Right forelimb (tissue), 1 donor: ENCODE results near the gene PRKCE.

Experiments used
- DNase-seq: peaks from one replicate; pipeline ENCODE4 v3.0.0-alpha.2; 2018

PRKCE gene

DNA sequence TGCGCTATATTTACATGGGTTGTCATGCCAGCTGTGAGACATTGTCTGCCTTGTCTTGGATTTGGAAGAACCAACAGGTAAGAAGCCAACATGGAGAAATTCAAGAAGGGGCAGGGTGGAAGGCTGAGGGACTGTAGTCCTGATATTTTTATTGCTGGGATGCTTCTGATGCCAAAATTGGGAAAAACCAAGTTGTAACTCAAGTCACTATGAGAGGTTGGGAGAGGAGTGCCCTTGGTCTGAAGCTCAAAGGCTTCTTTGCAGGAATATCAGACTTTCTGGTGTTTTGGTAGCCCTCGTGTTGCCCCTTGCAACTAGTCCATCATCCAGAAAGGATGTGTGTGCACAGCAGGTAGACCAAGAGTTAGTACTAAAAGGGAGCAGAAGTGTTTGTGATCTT is 351.5 kb downstream of the PRKCE start:
- DNase-seq: peak; percentile 15

DNA sequence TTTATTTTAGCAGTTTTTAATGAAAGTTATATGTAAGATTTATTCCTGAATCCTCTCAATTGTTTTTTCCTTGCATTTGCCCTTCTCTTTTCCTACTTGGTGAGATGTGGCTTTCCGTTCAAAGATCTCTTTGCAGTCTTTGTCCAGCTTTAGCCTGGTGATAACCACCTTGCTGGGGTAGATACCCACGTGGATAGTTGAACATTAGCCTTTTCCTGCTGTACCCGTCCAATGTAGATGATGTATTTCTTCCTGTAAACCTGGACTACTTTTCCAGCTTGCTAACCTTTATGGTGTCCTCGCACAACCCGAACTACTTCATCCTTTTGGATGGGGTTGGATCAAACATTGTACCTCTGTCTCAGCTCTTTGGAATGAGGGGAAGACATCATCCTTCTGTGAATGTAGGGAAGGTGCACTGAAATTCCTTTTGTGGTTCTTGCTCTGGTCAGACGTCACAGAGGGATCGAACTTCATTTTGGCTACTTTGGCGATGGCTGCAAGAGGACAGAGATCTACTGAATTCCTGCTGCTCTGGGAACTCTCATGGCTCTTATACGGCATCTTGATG is 352.5 kb downstream of the PRKCE start:
- DNase-seq: no peak

DNA sequence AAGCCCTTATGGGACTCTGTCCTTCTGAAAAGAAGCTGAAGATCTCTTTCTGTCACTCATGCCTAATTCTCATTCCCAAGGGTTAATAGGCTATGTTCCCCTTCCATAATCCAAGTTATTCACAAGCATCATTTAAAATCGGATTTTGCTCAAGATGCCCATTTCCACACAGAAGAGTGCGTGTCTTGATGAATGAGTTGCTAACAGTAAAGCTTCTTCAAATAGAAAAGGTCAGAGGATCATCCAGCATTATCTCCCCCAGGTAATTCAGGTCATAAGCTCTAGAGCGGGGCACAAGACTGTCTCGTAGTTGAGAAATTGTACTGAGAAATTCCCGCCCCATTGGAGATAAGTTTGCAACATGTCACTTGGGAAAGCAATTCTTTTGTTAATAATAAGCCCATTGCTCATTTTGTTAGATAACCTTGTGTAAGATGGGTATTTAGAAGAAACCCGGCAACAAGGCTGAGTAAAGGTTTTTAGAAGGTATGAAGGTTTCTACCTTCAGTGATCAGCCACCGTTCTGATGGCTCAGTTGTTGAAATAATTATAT is 355.1 kb downstream of the PRKCE start:
- no peak for DNase-seq

DNA sequence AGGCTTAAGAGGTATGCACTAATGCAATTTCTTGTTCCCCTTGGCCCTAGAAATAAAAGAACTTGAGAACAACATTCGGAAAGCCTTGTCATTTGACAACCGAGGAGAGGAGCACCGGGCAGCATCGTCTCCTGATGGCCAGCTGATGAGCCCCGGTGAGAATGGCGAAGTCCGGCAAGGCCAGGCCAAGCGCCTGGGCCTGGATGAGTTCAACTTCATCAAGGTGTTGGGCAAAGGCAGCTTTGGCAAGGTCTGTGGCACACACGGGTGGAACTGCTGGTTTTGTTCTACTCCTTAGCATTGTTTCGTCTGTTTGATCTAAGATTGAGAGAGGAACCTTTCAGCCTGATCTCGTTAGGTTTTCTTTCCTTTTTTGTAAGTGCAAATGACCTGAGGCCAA is 355.9 kb downstream of the PRKCE start:
- no peak for DNase-seq

DNA sequence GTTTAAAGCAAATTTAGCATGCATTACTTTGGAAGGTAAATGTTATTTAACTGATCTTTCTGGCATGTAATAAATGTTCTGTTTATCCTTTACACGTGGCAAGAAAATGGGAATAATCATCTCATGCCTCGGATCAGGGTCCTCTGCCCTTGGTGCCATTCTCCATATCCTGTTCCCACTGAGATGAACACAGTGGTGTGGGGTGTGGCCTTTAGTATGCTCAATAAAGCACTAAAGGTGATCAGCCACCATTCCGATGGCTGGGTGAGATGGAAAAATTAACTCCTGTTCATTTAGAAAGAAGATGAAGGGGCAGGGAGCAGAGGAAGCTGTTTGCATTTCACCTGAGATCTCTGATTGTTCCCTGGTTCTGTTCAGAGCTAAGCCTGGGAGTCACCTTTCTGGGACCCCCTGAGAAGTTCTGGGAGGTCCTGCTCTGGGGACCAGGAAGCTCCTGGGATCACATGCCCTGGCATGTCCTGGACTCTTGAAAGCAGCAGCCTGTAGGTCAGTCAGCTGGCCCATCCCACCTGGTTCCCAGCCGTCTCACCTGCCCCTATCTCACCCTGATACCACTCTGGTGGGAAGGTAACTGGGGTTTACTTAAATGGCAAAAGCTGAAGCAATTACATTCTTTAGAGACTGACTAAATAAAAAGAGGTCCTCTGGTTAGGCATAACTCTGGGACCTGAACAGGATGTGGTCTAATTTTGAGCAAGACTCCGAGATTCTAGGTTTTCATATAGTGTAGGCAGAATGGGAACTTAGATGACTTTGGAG is 356.8 kb downstream of the PRKCE start:
- no peak for DNase-seq

DNA sequence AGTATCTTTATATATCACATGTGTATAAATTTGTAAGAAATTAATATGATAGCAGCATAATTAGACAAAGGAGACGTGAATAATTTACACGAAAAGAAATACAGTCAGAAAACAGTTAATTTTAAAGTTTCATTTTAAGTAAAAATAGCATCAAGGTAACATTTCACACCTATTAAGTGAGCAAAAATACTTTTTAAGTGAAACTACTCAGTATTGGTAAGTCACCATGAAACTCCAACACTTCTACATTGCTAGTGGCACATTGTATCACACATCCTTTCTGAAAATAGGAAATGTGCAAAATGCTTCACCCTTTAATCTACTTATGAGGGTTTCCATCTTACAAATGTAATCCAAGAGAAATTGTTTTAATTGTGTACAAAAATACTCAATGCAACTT is 357.8 kb downstream of the PRKCE start:
- no peak for DNase-seq

DNA sequence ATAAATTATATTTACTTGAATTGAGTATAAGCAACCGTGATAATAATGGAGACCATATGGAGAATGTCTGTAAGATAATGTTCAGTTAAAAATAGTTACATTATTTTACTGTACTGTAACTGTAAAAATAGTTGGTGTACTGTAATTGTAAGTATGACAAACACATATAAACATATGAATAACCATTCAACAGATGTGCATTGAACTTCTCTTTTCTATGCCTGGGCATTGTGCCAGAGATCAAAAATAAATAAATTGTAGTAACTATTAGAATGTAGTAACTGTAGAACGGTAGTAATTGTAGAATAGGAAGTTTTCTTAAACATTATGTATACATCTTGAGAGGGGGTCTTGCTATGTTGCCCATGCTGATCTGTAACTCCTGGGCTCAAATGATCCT is 358.3 kb downstream of the PRKCE start:
- no peak for DNase-seq

DNA sequence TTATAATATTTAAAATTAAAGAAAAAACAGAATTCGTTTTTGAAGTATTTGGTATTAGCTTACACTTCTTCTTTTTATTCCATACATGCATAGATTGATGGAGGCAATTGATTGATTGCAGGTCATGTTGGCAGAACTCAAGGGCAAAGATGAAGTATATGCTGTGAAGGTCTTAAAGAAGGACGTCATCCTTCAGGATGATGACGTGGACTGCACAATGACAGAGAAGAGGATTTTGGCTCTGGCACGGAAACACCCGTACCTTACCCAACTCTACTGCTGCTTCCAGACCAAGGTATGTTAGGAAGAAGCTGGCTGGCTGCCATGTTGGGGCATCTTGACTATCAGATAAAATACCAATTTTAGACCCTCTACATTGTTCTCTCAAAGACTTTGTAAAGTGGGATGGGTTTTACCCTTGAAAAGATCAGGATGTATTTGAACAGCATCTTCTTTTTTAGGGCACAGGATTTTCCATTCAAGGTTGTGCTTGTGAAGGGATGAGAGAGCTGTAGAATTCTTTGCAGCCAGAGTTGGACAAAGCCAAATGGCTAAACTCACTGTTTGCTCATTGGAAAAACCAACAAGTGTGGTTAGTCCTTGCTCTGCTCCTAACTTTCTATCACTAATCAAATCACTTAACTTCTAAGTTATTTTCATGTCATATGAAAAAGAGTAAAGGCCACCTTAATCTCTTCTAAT is 358.9 kb downstream of the PRKCE start:
- no peak for DNase-seq

DNA sequence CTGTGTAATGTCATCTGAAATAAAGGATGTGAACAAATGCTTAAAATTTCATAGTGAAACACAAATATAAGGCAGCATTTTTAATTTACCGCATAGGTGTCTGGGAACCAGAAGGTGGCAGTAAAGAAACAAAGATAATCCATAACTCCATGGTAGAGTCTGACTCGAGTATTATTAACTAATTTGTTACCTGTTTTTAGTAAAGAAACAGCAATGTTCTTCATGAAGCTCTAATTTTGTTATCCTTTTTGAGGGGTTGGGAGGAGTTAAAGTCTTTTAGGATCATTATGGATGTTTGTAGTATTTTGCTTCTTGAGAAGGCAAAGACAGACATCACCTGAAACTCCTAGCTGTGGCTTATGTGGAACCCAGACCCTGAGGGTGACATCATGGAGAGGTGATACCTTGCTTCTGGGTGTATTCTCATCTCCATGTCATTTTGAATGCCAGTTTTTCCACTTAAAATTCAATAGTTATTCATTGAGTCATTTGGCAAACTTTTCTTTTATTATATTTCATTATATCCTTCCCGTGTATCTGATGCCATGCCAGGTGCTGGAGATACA is 359.5 kb downstream of the PRKCE start:
- no peak for DNase-seq

DNA sequence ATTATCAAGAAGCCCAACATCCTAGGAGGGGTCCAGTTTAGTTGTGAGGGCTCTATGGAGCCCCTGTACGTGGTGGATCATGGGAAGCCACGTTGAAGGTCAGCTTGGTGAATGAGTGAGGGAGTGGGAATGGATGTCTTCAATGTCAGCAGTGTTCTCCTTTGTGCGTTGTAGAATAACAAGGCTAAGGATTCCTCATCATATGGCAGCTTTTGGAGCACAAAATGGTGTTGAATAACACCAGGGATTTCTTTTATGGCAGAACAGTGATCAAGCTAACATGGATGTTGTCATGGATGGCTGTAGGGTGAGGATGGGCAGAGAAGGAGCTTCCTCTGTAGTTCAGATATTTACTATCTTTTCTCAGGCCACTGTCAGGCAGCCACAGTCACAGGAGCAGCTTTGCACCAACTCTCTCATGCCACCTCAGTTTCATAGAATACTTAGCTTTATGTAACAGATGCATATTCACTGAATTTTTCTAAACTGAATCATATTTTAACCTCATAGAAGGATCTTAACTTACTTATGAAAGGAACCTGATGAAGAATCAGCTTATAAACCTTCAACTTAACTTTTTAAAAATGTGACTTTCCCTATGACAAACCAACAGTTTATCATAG is 361.3 kb downstream of the PRKCE start:
- DNase-seq: no peak

DNA sequence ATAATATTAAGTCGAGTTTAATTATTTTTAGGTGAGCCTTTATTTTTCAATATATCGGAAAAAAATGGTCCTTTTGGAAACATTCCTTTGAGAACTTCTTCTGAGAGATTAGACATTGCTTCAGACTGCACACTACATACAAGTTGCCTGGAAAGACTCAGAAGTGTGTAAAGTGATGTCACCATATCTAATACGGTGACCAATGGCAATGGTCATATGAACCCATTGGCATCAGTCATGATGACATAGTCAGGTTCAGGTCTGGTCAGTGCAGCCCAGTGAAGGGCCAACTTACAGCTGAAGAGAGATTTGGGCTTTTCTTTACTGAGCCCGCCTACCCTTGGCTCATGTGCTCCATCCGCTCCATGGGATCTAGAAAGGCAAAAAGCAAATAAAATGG is 362.3 kb downstream of the PRKCE start:
- no peak for DNase-seq

DNA sequence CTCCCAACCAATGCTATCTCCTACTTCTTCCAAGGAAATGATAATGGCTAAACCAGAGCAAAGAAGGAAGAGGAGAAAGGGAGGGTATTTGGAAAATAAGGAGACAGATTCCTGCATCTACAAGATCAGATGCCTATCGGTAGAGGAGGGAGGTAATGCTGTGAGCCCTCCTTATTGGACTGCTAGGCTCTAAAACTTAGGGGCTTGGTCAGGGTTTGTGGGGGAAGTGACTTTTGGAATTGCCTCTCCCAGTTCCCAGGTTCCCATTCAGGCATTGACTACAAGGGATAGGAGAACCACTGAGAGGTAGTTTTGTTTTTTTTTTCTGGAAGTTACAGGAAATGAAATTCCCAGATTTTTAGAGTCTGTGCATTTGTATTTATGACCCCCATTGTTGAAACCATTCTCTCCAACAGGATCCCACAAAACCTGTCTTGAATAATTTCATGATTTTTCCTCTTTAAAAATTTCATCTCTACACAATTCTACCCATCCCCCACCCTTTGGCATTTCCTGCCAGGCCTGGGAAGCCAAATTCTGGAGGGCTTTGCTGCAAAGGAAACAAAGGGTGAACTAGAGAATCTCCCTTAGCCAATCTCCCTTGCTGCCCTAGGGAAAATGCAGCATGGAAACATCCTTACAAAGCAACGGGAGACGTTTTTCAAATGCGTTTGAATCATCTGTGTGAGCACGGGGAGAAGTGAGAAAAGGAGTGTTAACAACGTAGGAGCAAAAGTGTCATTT is 363.6 kb downstream of the PRKCE start:
- no peak for DNase-seq

DNA sequence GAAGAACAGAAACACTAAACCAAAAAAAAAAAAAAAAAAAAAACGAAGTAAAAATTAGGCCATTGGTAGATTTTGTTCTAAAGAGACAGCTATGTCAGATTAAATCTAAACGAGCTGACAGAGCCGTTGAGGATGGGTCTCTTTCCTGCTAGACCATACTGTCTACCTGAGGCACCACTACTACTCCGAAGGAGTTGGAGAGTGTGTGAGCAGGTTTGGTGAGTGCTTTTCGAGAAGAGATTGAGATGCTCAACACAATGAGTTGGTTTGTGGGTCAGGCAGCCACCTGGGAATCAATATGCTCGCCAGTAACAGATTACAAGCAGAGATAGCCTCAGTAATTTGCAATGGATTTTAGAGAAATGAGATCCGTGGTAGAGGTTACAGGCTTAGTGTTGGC is 364.2 kb downstream of the PRKCE start:
- DNase-seq: no peak

DNA sequence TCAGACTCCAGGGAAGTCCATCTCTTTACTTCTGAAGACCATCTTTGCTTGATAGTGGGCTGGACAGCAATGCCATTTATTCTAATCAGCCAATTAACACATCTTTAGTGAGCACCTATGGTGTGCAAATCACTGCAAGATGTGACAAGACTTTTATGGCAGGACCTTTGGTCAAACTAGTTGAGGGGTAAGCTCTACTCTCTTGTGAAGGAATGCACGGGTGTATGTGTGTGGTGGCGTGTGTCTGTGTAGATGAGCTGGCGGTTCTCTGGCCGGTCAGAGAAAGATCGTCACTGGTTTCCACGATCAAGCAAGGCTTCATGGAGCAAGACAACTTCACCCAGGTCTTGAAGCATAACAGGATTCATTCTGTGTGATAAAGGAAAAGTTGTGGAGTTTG is 364.6 kb downstream of the PRKCE start:
- no peak for DNase-seq

DNA sequence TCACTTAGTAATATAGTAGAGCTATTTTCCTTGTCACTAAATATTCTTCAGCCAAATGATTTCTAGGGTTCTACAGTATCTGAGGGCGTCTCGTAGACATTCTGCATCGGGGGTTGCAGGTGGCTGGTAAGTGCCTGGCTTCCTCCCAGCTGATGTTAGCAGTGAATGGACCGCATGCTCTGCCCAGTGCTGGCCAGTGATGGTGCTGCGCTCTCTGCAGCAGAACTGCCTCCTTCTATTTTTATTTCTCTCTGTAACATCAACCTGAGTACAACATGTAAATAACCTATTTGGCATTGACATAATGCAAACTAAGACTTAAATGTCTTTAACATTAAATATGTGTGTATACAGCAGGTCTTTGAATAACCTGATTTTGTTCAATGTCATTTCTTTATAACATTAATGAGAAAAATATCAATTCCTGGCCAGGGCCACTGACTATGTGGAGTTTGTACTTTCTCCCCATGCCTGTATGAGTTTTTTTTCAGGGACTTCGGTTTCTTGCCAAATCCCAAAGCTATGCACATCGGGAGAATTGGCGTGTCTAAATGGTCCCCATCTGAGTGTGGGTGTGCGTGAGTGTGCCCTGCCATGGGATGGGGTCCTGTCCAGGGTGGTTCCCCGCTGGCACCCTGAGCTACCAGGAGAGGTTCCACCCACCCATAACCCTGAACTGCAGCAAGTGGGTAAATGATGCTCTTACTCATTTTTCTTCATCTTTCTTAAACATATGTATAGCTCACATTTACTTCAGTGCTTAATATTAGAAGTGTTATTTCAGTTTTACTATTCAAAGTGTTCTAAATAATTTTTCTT is 367.5 kb downstream of the PRKCE start:
- DNase-seq: no peak

DNA sequence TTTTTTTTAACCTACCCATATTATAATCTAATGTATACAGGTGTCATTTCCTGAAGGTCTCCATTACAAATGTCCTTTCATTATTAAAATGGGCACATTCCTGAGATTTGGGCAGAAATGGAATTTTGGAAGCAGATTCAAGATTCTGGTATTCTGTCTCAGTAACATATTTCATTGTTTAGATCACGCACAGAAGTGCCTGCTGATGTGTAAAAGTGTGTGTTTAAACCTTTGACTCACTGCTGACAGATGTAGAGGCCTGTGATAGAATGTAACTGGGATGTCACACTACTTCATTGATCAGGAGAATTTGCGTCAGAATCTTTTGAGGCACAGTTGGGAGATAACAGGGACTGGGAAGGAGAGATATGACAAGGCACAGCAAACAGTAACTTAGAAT is 368.9 kb downstream of the PRKCE start:
- DNase-seq: no peak

DNA sequence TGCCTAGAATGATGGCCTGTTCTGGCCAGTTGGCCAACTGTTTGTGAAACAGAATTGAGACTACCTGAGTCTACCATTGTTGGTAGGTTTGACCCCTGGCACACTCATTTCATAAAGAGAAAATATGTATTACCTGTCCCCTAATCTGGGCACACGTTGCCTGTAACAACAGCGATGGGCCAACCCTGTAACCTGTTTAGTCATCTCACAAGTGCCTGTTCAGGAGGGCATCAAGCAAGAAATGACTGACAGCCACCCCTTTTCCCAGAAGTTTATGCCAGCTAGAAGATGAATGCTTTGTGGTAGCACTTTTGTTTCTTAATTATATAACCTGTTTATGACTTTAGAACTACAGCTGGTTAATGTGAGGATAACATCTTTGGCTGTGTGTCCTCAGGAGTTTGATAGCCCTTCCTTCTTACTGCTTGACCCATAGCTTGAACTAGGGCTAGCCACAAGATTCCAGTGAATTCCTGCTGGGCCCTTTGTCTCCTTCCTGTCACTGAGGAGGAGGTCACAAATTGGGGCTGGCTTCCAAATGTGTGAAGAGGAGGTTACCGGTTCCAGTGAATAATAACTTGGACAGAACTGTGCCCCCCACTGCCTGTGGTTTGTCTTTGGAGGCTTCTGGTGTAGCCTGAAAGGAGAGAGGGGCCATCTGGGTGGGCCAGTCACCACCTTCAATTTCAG is 371.8 kb downstream of the PRKCE start:
- no peak for DNase-seq

DNA sequence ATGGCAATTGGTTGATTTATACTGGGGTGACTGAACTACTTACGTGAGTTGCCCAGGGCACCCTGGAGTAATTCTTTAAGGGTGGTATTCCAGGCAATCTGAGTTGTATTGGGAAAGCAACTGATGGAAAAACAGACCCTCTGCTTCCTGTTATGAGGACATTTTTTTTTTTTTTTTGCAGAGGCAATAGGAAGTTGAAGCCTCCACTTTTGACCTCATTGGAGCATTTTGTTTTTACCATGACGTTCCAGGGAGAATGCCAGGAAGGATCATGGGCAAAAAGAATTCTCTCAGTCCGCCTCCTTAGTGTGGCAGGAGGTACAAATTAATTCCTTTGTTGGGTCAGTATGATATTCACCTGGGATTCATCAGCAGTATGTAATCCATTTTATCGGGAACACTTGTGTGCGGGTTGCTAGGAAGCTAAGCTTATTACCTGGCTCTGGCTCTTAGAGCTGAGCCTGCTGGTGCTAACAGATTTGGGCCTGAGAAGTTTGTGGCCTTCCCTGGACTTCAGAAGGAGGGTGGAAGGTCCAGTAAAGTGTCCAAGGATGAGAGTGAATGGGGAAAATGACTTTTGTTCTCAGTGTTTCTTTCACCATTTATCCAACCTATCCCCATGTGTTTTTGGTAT is 372.8 kb downstream of the PRKCE start:
- no peak for DNase-seq

DNA sequence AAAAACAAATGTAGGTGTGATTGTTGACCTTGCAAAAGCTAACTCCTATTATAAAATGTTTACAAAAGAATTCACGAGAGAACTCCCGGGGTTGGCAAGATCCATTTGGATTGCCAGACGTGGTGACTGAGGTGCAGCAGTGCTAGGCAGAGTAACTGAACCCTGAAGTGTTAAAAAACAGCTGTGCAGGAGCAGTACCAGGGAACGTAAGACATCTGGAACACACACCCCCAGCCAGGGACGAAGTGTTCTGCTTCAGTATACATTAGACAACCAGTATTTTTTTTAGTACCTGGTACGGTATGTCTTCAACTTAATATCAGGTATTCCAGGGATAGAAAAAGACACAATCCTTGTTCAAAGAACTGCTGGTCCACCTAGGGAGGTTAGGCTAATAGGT is 373.6 kb downstream of the PRKCE start:
- no peak for DNase-seq

DNA sequence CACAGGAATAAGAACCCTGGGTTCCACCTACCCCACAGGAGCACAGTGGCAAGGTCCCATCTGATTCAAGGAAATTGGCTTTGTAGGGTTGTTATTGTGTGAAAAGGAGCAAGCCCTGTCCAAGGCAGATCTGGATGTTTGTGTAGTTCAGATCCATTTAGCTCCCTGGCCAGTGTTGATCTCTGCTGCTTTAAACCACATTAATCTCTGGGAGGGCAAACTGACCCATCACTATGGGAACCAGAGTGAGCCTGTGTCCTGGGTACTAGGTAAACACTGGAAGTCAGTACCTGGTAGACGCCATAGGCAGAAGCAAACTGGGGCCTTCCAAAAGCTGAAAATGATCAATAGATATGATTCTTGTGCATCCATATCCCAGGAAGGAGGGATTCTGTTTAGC is 374.2 kb downstream of the PRKCE start:
- DNase-seq: no peak
